GM12801 (cell line): ENCODE data around the gene CXCR6.

Source experiments
- CTCF ChIP-seq: IDR thresholded peaks from one replicate; pipeline ENCODE4 v1.5.1; 2011; ENCODE audit warnings: control low read depth; ENCODE audit not compliant: insufficient read length; ENCODE audit errors: extremely low read depth

The CXCR6 gene

GRCh38 chr3:45944830-45945620 is 1.8 kb downstream of the CXCR6 start:
- no peak for TF ChIP-seq CTCF

GRCh38 chr3:45946307-45946706 is 3.0 kb downstream of the CXCR6 start:
- TF ChIP-seq CTCF = no peak

- no peak for TF ChIP-seq CTCF
Measured at GRCh38 chr3:45946875-45947274, 3.6 kb downstream of the CXCR6 start.

GRCh38 chr3:45947361-45947760 is 4.1 kb downstream of the CXCR6 start:
- TF ChIP-seq CTCF = no peak

- no peak for TF ChIP-seq CTCF
Measured at GRCh38 chr3:45948311-45948781, 5.1 kb downstream of the CXCR6 start.

- TF ChIP-seq CTCF = no peak
Measured at GRCh38 chr3:45948881-45949280, 5.6 kb downstream of the CXCR6 start.

GRCh38 chr3:45949432-45949831 is 6.2 kb downstream of the CXCR6 start:
- no peak for TF ChIP-seq CTCF
